OCI-M1 (cell line): ENCODE measurements around the gene ZBTB44.
"Not testable (repeated sequence)": the region's sequence is repeated elsewhere in the genome, so short reads cannot be mapped to it uniquely, and the experiment has no call there.

Experiments used
- DNase-seq: peaks from one replicate; lab custom pipeline; 2025; lab: John Stamatoyannopoulos, UW

The ZBTB44 gene

GRCh38 chr11:130249929-130250328, 64.8 kb downstream of the ZBTB44 start:
- not testable (repeated sequence) for DNase-seq

- no peak for DNase-seq
Measured at GRCh38 chr11:130249371-130249770, 65.3 kb downstream of the ZBTB44 start.

- DNase-seq, result no peak
Measured at GRCh38 chr11:130247319-130247718, 67.4 kb downstream of the ZBTB44 start.

- DNase-seq, result no peak
Measured at GRCh38 chr11:130246738-130247137, 68.0 kb downstream of the ZBTB44 start.

GRCh38 chr11:130246270-130246669, 68.4 kb downstream of the ZBTB44 start:
- no peak for DNase-seq

GRCh38 chr11:130245375-130245774, 69.3 kb downstream of the ZBTB44 start:
- not testable (repeated sequence) for DNase-seq

- no peak for DNase-seq
Measured at GRCh38 chr11:130244848-130245247, 69.9 kb downstream of the ZBTB44 start.

- peak; percentile 69 for DNase-seq
Measured at GRCh38 chr11:130243816-130244215, 70.9 kb downstream of the ZBTB44 start.

- no peak for DNase-seq
Measured at GRCh38 chr11:130241713-130242112, 73.0 kb downstream of the ZBTB44 start.

- no peak for DNase-seq
Measured at GRCh38 chr11:130237282-130238006, 77.3 kb downstream of the ZBTB44 start.

GRCh38 chr11:130234315-130234714, 80.4 kb downstream of the ZBTB44 start:
- DNase-seq, result no peak

GRCh38 chr11:130233888-130234287, 80.8 kb downstream of the ZBTB44 start:
- not testable (repeated sequence) for DNase-seq

- not testable (repeated sequence) for DNase-seq
Measured at GRCh38 chr11:130233486-130233885, 81.2 kb downstream of the ZBTB44 start.

GRCh38 chr11:130227373-130227772, 87.3 kb downstream of the ZBTB44 start:
- DNase-seq, result no peak

GRCh38 chr11:130223291-130223971, 91.3 kb downstream of the ZBTB44 start:
- no peak for DNase-seq

- DNase-seq, result no peak
Measured at GRCh38 chr11:130220311-130221035, 94.2 kb downstream of the ZBTB44 start.

- no peak for DNase-seq
Measured at GRCh38 chr11:130219148-130219547, 95.6 kb downstream of the ZBTB44 start.

- no peak for DNase-seq
Measured at GRCh38 chr11:130218501-130219070, 96.1 kb downstream of the ZBTB44 start.

GRCh38 chr11:130217133-130218031, 97.3 kb downstream of the ZBTB44 start:
- no peak for DNase-seq

- no peak for DNase-seq
Measured at GRCh38 chr11:130216591-130217132, 98.1 kb downstream of the ZBTB44 start.

GRCh38 chr11:130216221-130216550, 98.5 kb downstream of the ZBTB44 start:
- no peak for DNase-seq
